Measurements from ENCODE around the gene TRIO. TPM values are rescaled to one million over a fixed set of nuclear protein-coding genes. Genes with fewer than 3 reads are reported as not detected.

The TRIO gene
- total RNA-seq, 1 donor from 2014 or later: 148 TPM

- Histone ChIP-seq H3K9me3 (no peaks in the 10 kb centered on the region), H3K4me3 (no peak overlapping the region), H3K36me3 (peaks cover 50% of the 10 kb centered on the region), H3K4me1 (no peaks in the 10 kb centered on the region), H3K27ac (no peak overlapping the region), H3K27me3 (no peaks in the 10 kb centered on the region)
- no peak for TF ChIP-seq CTCF (IDR thresholded peaks at IDR 0.05)
- intact Hi-C loops (cut with DNase I): no loop called here
- ATAC-seq (no peak), DNase-seq (no peak)
Observed at GRCh38 chr5:14310901-14311300, 167.8 kb downstream of the TRIO start.

DNA sequence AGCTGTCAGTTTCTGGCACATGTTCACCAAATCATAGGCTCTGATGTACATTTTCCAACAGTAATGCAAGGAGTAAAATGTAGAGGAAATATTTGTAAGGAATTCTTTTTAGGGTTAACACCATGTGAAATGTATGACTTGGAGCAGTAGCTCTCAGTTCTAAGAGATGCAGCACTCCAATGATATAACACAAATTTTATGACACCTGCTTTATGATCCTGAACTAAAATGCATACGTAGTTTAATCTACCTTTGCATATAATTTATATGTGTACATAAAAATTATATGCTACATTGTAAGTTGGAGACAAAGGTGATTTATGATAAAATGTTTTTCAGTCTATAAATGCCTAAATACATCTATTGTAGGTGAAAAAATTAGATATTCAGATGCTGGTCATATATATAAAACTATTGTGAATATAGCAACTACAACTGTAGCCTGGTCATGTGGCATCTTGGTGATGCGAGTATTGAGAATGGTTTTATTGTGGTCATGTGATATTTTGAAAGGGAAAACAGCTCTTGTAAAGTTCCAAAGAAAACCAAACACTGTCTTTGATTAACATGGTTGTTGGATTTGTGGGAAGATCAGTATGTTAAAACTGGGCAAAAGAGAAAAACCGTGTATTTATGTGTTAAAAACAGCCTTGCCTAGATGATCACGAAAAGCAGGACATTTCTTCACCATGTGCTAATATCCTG is 171.0 kb downstream of the TRIO start:
- no peaks in the 10 kb centered on the region for H3K9me3 ChIP-seq
- H3K4me3 ChIP-seq: no peak overlapping the region
- no peaks in the 10 kb centered on the region for H3K27me3 ChIP-seq
- H3K27ac ChIP-seq: no peak overlapping the region
- TF ChIP-seq CTCF (IDR thresholded peaks at IDR 0.05): no peak
- no peak for ATAC-seq
- peaks cover 57% of the 10 kb centered on the region for H3K36me3 ChIP-seq
- intact Hi-C loops (cut with DNase I): no loop called here
- no peak for DNase-seq
- no peaks in the 10 kb centered on the region for H3K4me1 ChIP-seq

GRCh38 chr5:14316471-14316870 is 173.3 kb downstream of the TRIO start:
- H3K27ac ChIP-seq: no peak overlapping the region
- peaks cover 48% of the 10 kb centered on the region for H3K36me3 ChIP-seq
- peak; percentile 66 for ATAC-seq
- TF ChIP-seq CTCF (IDR thresholded peaks at IDR 0.05): no peak
- no peak for DNase-seq
- H3K4me1 ChIP-seq: no peaks in the 10 kb centered on the region
- H3K9me3 ChIP-seq: no peaks in the 10 kb centered on the region
- no peak overlapping the region for H3K4me3 ChIP-seq
- intact Hi-C loops (cut with DNase I): no loop called here
- H3K27me3 ChIP-seq: no peaks in the 10 kb centered on the region

DNA sequence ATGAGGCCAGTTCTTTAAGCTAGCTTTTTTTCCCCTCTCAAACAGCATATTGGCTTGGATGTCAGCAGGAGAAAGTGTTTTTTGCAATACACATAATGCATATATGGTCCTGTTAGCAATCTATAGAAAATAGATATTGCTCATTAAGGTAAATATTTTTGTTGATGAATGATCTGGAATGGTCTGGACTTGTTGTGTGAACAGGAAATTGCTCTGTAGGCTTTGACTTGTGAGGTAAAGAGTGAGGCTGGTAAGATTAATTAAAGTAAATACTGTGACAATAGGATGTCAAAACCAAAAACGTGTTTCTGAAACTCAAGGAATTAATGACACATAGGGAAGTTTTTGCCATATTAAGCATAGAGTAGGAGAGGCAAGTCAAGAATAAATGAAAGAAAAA is 176.0 kb downstream of the TRIO start:
- Histone ChIP-seq H3K9me3 (no peaks in the 10 kb centered on the region), H3K27ac (no peak overlapping the region), H3K36me3 (peaks cover 29% of the 10 kb centered on the region), H3K4me3 (no peak overlapping the region), H3K4me1 (no peaks in the 10 kb centered on the region), H3K27me3 (no peaks in the 10 kb centered on the region)
- TF ChIP-seq CTCF (IDR thresholded peaks at IDR 0.05): no peak
- DNase-seq (no peak), ATAC-seq (no peak)
- intact Hi-C loops (cut with DNase I): no loop called here

DNA sequence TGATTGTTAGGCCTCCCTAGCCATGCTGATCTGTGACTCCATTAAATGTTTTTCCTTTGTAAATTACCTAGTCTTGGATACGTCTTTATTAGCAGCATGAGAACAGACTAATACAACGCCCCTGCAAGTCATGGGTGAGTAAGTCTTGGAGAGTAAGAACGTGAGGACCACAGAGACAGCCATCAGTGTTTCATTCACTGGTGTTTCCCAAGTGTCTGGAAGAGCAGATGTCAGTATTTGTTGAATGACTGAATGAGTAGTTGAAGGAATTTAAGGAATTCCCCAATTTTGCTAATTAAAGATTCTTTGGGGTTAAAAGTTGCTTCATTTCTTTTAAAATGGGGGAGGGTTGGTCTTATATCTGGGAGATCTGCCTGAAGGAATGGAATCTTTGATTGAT is 178.8 kb downstream of the TRIO start:
- intact Hi-C loops (cut with DNase I): no loop called here
- H3K27me3 ChIP-seq: no peaks in the 10 kb centered on the region
- H3K4me1 ChIP-seq: no peaks in the 10 kb centered on the region
- no peak overlapping the region for H3K4me3 ChIP-seq
- ATAC-seq (no peak), DNase-seq (no peak)
- H3K36me3 ChIP-seq: peaks cover 23% of the 10 kb centered on the region
- H3K9me3 ChIP-seq: no peaks in the 10 kb centered on the region
- TF ChIP-seq CTCF (IDR thresholded peaks at IDR 0.05): no peak
- H3K27ac ChIP-seq: no peak overlapping the region

Measured in upper lobe of right lung (tissue), 1 donor.